Measurements from ENCODE around the gene FLRT2. TPM values are rescaled to one million over a fixed set of nuclear protein-coding genes. Genes with fewer than 3 reads are reported as not detected.

The FLRT2 gene
- polyA plus RNA-seq, 3 donors, result 0.01 TPM; not detected in 2

DNA sequence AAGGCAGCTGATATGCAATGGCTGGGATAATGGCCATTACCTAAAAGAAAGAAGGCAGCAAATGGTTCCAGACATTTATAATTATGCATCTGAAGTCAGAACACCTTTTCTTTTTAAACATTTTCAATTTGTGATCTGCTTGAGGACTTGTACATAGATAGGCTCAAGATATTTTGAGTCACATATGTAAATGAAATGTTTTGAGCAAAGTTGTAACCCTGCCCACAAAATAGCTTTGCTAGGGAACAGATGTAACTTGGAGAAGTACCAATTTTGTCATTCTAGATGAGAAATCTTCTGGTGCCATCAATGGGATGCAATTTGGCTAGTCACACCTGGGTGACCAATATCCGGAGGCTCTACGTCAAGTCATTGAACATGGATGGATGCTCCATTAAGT lies 123.1 kb downstream of the FLRT2 start:
- Histone ChIP-seq H3K27me3 (ENCODE audit: control insufficient read depth in 2 of 2, insufficient read depth in 2 of 2, low read length in 2 of 2) (no peaks in the 10 kb centered on the region), H3K79me2 (ENCODE audit: insufficient read depth, low read length) (no peaks in the 10 kb centered on the region), H2AFZ (ENCODE audit: insufficient read depth, low read depth, low read length, poor library complexity, severe bottlenecking) (no peak overlapping the region), H3K4me2 (replicated peaks; ENCODE audit: extremely low read depth, low read length, poor library complexity, severe bottlenecking) (no peak overlapping the region), H3K36me3 (replicated peaks in 1 of 2; ENCODE audit: control insufficient read depth in 1 of 2, insufficient read depth in 2 of 2, low read length in 2 of 2) (no peaks in the 10 kb centered on the region), H3K9me3 (replicated peaks in 1 of 2; ENCODE audit: control insufficient read depth in 1 of 2, insufficient read depth in 1 of 2, low read length in 2 of 2) (peaks cover 0 to 5% of the 10 kb centered on the region in 2 donors), H3K4me1 (ENCODE audit: control insufficient read depth in 1 of 2, insufficient read depth in 2 of 2, low read length in 2 of 2) (no peaks in the 10 kb centered on the region), H4K20me1 (ENCODE audit: insufficient read depth, low read length) (no peaks in the 10 kb centered on the region), H3K9ac (ENCODE audit: insufficient read depth, low read length, poor library complexity, severe bottlenecking) (no peak overlapping the region), H3K27ac (ENCODE audit: low read depth in 1 of 2, low read length in 2 of 2) (no peak overlapping the region), H3K4me3 (replicated peaks in 1 of 3; ENCODE audit: low read depth in 2 of 3, low read length in 3 of 3) (no peak overlapping the region)
- peaks cover 0 to 6% (median 3%) of the 10 kb centered on the region in 7 donors for H3K9me3 Mint-ChIP-seq
- no peaks in the 10 kb centered on the region for H3K36me3 Mint-ChIP-seq
- WGBS (ENCODE audit: insufficient coverage), result no CpG with 5 or more reads among the region's 2 CpGs
- peaks cover 0 to 2% (median 0%) of the 10 kb centered on the region in 3 donors for H3K27me3 Mint-ChIP-seq (ENCODE audit: low read depth in 3 of 3)
- TF ChIP-seq, protein P1, sequence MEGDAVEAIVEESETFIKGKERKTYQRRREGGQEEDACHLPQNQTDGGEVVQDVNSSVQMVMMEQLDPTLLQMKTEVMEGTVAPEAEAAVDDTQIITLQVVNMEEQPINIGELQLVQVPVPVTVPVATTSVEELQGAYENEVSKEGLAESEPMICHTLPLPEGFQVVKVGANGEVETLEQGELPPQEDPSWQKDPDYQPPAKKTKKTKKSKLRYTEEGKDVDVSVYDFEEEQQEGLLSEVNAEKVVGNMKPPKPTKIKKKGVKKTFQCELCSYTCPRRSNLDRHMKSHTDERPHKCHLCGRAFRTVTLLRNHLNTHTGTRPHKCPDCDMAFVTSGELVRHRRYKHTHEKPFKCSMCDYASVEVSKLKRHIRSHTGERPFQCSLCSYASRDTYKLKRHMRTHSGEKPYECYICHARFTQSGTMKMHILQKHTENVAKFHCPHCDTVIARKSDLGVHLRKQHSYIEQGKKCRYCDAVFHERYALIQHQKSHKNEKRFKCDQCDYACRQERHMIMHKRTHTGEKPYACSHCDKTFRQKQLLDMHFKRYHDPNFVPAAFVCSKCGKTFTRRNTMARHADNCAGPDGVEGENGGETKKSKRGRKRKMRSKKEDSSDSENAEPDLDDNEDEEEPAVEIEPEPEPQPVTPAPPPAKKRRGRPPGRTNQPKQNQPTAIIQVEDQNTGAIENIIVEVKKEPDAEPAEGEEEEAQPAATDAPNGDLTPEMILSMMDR (IDR thresholded peaks at IDR 0.05), result no peak
- no peak for DNase-seq
- H3K4me3 Mint-ChIP-seq, result no peak overlapping the region
- H3K4me1 Mint-ChIP-seq, result no peaks in the 10 kb centered on the region
- intact Hi-C loops (cut with micrococcal nuclease), result no loop called here
- no peak overlapping the region for H3K27ac Mint-ChIP-seq

DNA sequence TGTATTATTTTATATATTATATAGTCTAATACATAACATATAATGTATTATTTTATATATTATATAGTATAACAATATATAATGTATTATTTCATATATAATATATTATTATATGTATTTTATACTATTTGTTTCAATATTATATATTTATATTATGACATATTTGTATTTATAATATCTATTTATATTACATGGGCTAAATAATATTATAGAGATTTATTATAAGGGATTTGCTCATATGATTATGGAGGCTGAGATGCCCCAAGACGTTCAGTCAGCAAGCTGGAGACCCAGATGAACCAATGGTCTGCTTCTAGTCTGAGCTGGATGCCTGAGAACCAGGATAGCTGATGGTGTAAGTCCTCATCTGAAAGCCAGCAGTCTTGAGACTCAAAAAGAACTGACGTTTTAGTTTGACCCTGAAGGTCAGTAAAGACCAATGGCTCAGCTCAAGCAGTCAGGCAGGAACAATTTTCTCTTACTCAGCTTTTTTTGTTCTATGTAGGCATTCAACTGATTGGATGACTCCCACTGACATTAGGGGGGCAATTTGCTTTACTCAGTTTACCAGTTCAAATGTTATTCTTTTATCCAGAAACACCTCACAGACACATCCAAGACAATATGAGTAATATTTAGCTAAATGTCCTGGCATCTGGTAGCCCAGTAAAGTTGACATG lies 130.4 kb downstream of the FLRT2 start:
- H3K4me3 Mint-ChIP-seq, result no peak overlapping the region
- H3K4me3 ChIP-seq (replicated peaks in 1 of 3; ENCODE audit: low read depth in 2 of 3, low read length in 3 of 3), result no peak overlapping the region
- no peaks in the 10 kb centered on the region for H4K20me1 ChIP-seq (ENCODE audit: insufficient read depth, low read length)
- no peak overlapping the region for H3K9ac ChIP-seq (ENCODE audit: insufficient read depth, low read length, poor library complexity, severe bottlenecking)
- DNase-seq, result no peak
- no peaks in the 10 kb centered on the region for H3K4me1 ChIP-seq (ENCODE audit: control insufficient read depth in 1 of 2, insufficient read depth in 2 of 2, low read length in 2 of 2)
- H3K4me2 ChIP-seq (replicated peaks; ENCODE audit: extremely low read depth, low read length, poor library complexity, severe bottlenecking), result no peak overlapping the region
- intact Hi-C loops (cut with micrococcal nuclease), result no loop called here
- H3K27ac ChIP-seq (ENCODE audit: low read depth in 1 of 2, low read length in 2 of 2), result no peak overlapping the region
- 94% methylated on average over 2 of the region's 2 CpGs for WGBS (ENCODE audit: insufficient coverage)
- TF ChIP-seq, protein P1 (IDR thresholded peaks at IDR 0.05), result no peak
- H3K36me3 Mint-ChIP-seq, result no peaks in the 10 kb centered on the region
- no peak overlapping the region for H2AFZ ChIP-seq (ENCODE audit: insufficient read depth, low read depth, low read length, poor library complexity, severe bottlenecking)
- H3K4me1 Mint-ChIP-seq, result no peaks in the 10 kb centered on the region
- H3K9me3 ChIP-seq (replicated peaks in 1 of 2; ENCODE audit: control insufficient read depth in 1 of 2, insufficient read depth in 1 of 2, low read length in 2 of 2), result peaks cover 0 to 7% of the 10 kb centered on the region in 2 donors
- no peaks in the 10 kb centered on the region for H3K27me3 ChIP-seq (ENCODE audit: control insufficient read depth in 2 of 2, insufficient read depth in 2 of 2, low read length in 2 of 2)
- H3K27me3 Mint-ChIP-seq (ENCODE audit: low read depth in 3 of 3), result peaks cover 0 to 2% (median 2%) of the 10 kb centered on the region in 3 donors
- H3K79me2 ChIP-seq (ENCODE audit: insufficient read depth, low read length), result no peaks in the 10 kb centered on the region
- H3K27ac Mint-ChIP-seq, result no peak overlapping the region
- peaks cover 0 to 6% (median 3%) of the 10 kb centered on the region in 7 donors for H3K9me3 Mint-ChIP-seq
- no peaks in the 10 kb centered on the region for H3K36me3 ChIP-seq (replicated peaks in 1 of 2; ENCODE audit: control insufficient read depth in 1 of 2, insufficient read depth in 2 of 2, low read length in 2 of 2)

All from CD14-positive monocyte (primary cell).